Trophoblast cell (in vitro differentiated cells and primary cell): Measurements from ENCODE around the gene PLXND1.
A peak's percentile ranks its signal among the peaks of the same experiment; 100 is the strongest.

Experiments
- DNase-seq, 2 donors: peaks; one replicate each; pipeline ENCODE4 v3.0.0-alpha.2; 2016
- H2AFZ ChIP-seq: 2 replicates; pipeline ENCODE4 v1.6.1; 2013; ENCODE audit warnings: low read length, moderate library complexity, mild to moderate bottlenecking; ENCODE audit not compliant: insufficient read depth, poor library complexity
- H2AK5ac ChIP-seq: 2 replicates; pipeline ENCODE4 v1.6.1; 2013; ENCODE audit warnings: mild to moderate bottlenecking, low read length
- H2BK120ac ChIP-seq: 2 replicates; pipeline ENCODE4 v1.6.1; 2013; ENCODE audit warnings: low read length, mild to moderate bottlenecking, moderate library complexity; ENCODE audit not compliant: insufficient read depth, poor library complexity
- H2BK12ac ChIP-seq: 2 replicates; pipeline ENCODE4 v1.6.1; 2013; ENCODE audit warnings: mild to moderate bottlenecking, low read length, moderate library complexity
- H2BK5ac ChIP-seq: 2 replicates; pipeline ENCODE4 v1.6.1; 2013; ENCODE audit warnings: low read length, low read depth, moderate library complexity, mild to moderate bottlenecking; ENCODE audit not compliant: poor library complexity
- H3K14ac ChIP-seq: 2 replicates; pipeline ENCODE4 v1.6.1; 2013; ENCODE audit warnings: mild to moderate bottlenecking, low read length
- H3K18ac ChIP-seq: 2 replicates; pipeline ENCODE4 v1.6.1; 2013; ENCODE audit warnings: mild to moderate bottlenecking, low read length
- H3K23ac ChIP-seq: 2 replicates; pipeline ENCODE4 v1.6.1; 2013; ENCODE audit warnings: low read length
- H3K27ac ChIP-seq: 2 replicates; pipeline ENCODE4 v1.5.1; 2013; ENCODE audit warnings: low read depth, mild to moderate bottlenecking, inconsistent platforms, low read length, moderate library complexity
- H3K27me3 ChIP-seq: 2 replicates; pipeline ENCODE4 v1.6.1; 2013; ENCODE audit warnings: inconsistent platforms, mild to moderate bottlenecking, low read length, moderate library complexity; ENCODE audit not compliant: insufficient read depth
- H3K36me3 ChIP-seq, 2 experiments: 1 replicate in 1 of 2; 2 replicates in 1 of 2; pipeline ENCODE4 v1.6.1; 2013; ENCODE audit warnings: low read length in 2 of 2, mild to moderate bottlenecking in 2 of 2, moderate library complexity in 1 of 2; ENCODE audit not compliant: insufficient read depth in 2 of 2, control insufficient read depth in 1 of 2
- H3K4ac ChIP-seq: 2 replicates; pipeline ENCODE4 v1.6.1; 2013; ENCODE audit warnings: low read depth, mild to moderate bottlenecking, low read length, moderate library complexity
- H3K4me1 ChIP-seq, 2 experiments: 1 replicate in 1 of 2; 2 replicates in 1 of 2; pipeline ENCODE4 v1.6.1; 2013; ENCODE audit warnings: low read length in 2 of 2, mild to moderate bottlenecking in 2 of 2, moderate library complexity in 1 of 2; ENCODE audit not compliant: insufficient read depth in 2 of 2, control insufficient read depth in 1 of 2
- H3K4me2 ChIP-seq: 2 replicates; pipeline ENCODE4 v1.6.1; 2013; ENCODE audit warnings: inconsistent platforms, mild to moderate bottlenecking, low read length, moderate library complexity
- H3K4me3 ChIP-seq: 2 replicates; pipeline ENCODE4 v1.5.1; 2013; ENCODE audit warnings: mild to moderate bottlenecking, low read depth, low read length, inconsistent platforms
- H3K79me1 ChIP-seq: one replicate; pipeline ENCODE4 v1.6.1; 2013; ENCODE audit warnings: low read length
- H3K79me2 ChIP-seq: 2 replicates; pipeline ENCODE4 v1.6.1; 2013; ENCODE audit warnings: low read length, mild to moderate bottlenecking; ENCODE audit not compliant: control insufficient read depth, insufficient read depth, poor library complexity
- H3K9ac ChIP-seq: 2 replicates; pipeline ENCODE4 v1.6.1; 2013; ENCODE audit warnings: mild to moderate bottlenecking, low read length
- H3K9me3 ChIP-seq: 2 replicates; pipeline ENCODE4 v1.6.1; 2013; ENCODE audit warnings: low read depth, mild to moderate bottlenecking, control low read depth, inconsistent platforms, low read length; ENCODE audit not compliant: insufficient read depth
- H4K12ac ChIP-seq: 2 replicates; pipeline ENCODE4 v1.6.1; 2013; ENCODE audit warnings: low read depth, mild to moderate bottlenecking, low read length, moderate library complexity
- H4K8ac ChIP-seq: 2 replicates; pipeline ENCODE4 v1.6.1; 2013; ENCODE audit warnings: low read depth, mild to moderate bottlenecking, low read length, moderate library complexity
- H4K91ac ChIP-seq: one replicate; pipeline ENCODE4 v1.6.1; 2013; ENCODE audit warnings: low read depth, mild to moderate bottlenecking, low read length, moderate library complexity
- WGBS: extraction: QIAGEN DNeasy Blood & Tissue Kit; methylation state at CpG from one replicate; pipeline ENCODE4 v1.1.7; 2013; ENCODE audit warnings: missing lambda C conversion rate; ENCODE audit not compliant: insufficient read length, insufficient coverage; ENCODE audit errors: extremely low coverage; 5-methylcytosine and 5-hydroxymethylcytosine counted together

PLXND1 gene

GRCh38 chr3:129603991-129604749 is 2.3 kb downstream of the PLXND1 start:
- no peak overlapping the region for H2AFZ ChIP-seq
- H3K27me3 ChIP-seq: no peaks in the 10 kb centered on the region
- peak overlapping the region; percentile 18 for H3K9ac ChIP-seq
- no peak overlapping the region for H4K8ac ChIP-seq
- H3K4me1 ChIP-seq: peaks cover 49 to 60% of the 10 kb centered on the region in 2 experiments
- H3K79me2 ChIP-seq: peaks cover 62% of the 10 kb centered on the region
- H3K9me3 ChIP-seq: no peaks in the 10 kb centered on the region
- H3K36me3 ChIP-seq: peaks cover 2 to 5% of the 10 kb centered on the region in 2 experiments
- H3K18ac ChIP-seq: peak overlapping the region; percentile 27
- H3K23ac ChIP-seq: no peak overlapping the region
- peak overlapping the region; percentile 76 for H3K27ac ChIP-seq
- H3K4me2 ChIP-seq: peak overlapping the region; percentile 93
- H3K4ac ChIP-seq: peak overlapping the region; percentile 80
- peak overlapping the region; percentile 52 for H2BK12ac ChIP-seq
- H2AK5ac ChIP-seq: no peak overlapping the region
- H3K4me3 ChIP-seq: peak overlapping the region; percentile 96
- H3K79me1 ChIP-seq: peaks cover 60% of the 10 kb centered on the region
- H2BK120ac ChIP-seq: peak overlapping the region; percentile 49
- no peak for DNase-seq
- H2BK5ac ChIP-seq: peak overlapping the region; percentile 43
- H4K91ac ChIP-seq: peak overlapping the region; percentile 81
- H4K12ac ChIP-seq: no peak overlapping the region
- H3K14ac ChIP-seq: peak overlapping the region; percentile 61
- no CpG with 5 or more reads among the region's 8 CpGs for WGBS

- H3K4me1 ChIP-seq: peaks cover 50 to 61% of the 10 kb centered on the region in 2 experiments
- H3K14ac ChIP-seq: peak overlapping the region; percentile 69
- peak overlapping the region; percentile 24 for H2AK5ac ChIP-seq
- H3K79me1 ChIP-seq: peaks cover 59% of the 10 kb centered on the region
- no peak overlapping the region for H2AFZ ChIP-seq
- no peaks in the 10 kb centered on the region for H3K9me3 ChIP-seq
- H2BK12ac ChIP-seq: peak overlapping the region; percentile 53
- H3K36me3 ChIP-seq: peaks cover 2 to 5% of the 10 kb centered on the region in 2 experiments
- H3K4me3 ChIP-seq: peak overlapping the region; percentile 40
- no peak for DNase-seq
- H3K27me3 ChIP-seq: no peaks in the 10 kb centered on the region
- peak overlapping the region; percentile 81 for H4K91ac ChIP-seq
- H3K27ac ChIP-seq: peak overlapping the region; percentile 76
- peak overlapping the region; percentile 27 for H3K18ac ChIP-seq
- H4K8ac ChIP-seq: peak overlapping the region; percentile 1
- H2BK120ac ChIP-seq: peak overlapping the region; percentile 49
- no CpG with 5 or more reads among the region's 7 CpGs for WGBS
- peak overlapping the region; percentile 43 for H2BK5ac ChIP-seq
- no peak overlapping the region for H3K23ac ChIP-seq
- peak overlapping the region; percentile 9 for H3K9ac ChIP-seq
- peak overlapping the region; percentile 80 for H3K4ac ChIP-seq
- peaks cover 67% of the 10 kb centered on the region for H3K79me2 ChIP-seq
- peak overlapping the region; percentile 93 for H3K4me2 ChIP-seq
- no peak overlapping the region for H4K12ac ChIP-seq
Observed at GRCh38 chr3:129603561-129603942, 2.9 kb downstream of the PLXND1 start.

GRCh38 chr3:129602730-129603560 is 3.5 kb downstream of the PLXND1 start:
- H2AK5ac ChIP-seq: peak overlapping the region; percentile 24
- WGBS: no CpG with 5 or more reads among the region's 15 CpGs
- no peak overlapping the region for H4K12ac ChIP-seq
- H3K79me1 ChIP-seq: peaks cover 56% of the 10 kb centered on the region
- peak overlapping the region; percentile 49 for H2BK120ac ChIP-seq
- peak overlapping the region; percentile 40 for H3K4me3 ChIP-seq
- peaks cover 2 to 5% of the 10 kb centered on the region in 2 experiments for H3K36me3 ChIP-seq
- H3K27me3 ChIP-seq: no peaks in the 10 kb centered on the region
- H3K9ac ChIP-seq: peak overlapping the region; percentile 1
- peaks cover 70% of the 10 kb centered on the region for H3K79me2 ChIP-seq
- H4K91ac ChIP-seq: peak overlapping the region; percentile 84
- H3K18ac ChIP-seq: peak overlapping the region; percentile 55
- H3K23ac ChIP-seq: no peak overlapping the region
- peak overlapping the region; percentile 53 for H2BK12ac ChIP-seq
- peak overlapping the region; percentile 80 for H3K4ac ChIP-seq
- H3K4me2 ChIP-seq: peak overlapping the region; percentile 93
- peaks cover 50 to 60% of the 10 kb centered on the region in 2 experiments for H3K4me1 ChIP-seq
- peak overlapping the region; percentile 69 for H3K14ac ChIP-seq
- peak overlapping the region; percentile 76 for H3K27ac ChIP-seq
- peak overlapping the region; percentile 20 for H4K8ac ChIP-seq
- H3K9me3 ChIP-seq: no peaks in the 10 kb centered on the region
- H2BK5ac ChIP-seq: peak overlapping the region; percentile 43
- H2AFZ ChIP-seq: no peak overlapping the region
- peak in 1 of 2 donors; percentile 32 for DNase-seq

GRCh38 chr3:129602309-129602708 is 4.2 kb downstream of the PLXND1 start:
- Histone ChIP-seq H3K79me1 (peaks cover 56% of the 10 kb centered on the region), H3K27ac (no peak overlapping the region), H4K12ac (no peak overlapping the region), H3K9me3 (no peaks in the 10 kb centered on the region), H3K4me2 (peak overlapping the region; percentile 93), H3K23ac (peak overlapping the region; percentile 0), H3K36me3 (peaks cover 2 to 5% of the 10 kb centered on the region in 2 experiments), H2AK5ac (peak overlapping the region; percentile 58), H4K8ac (no peak overlapping the region), H3K79me2 (peaks cover 74% of the 10 kb centered on the region), H4K91ac (peak overlapping the region; percentile 10), H3K14ac (peak overlapping the region; percentile 22), H2BK12ac (peak overlapping the region; percentile 29), H3K4me3 (no peak overlapping the region), H2BK120ac (no peak overlapping the region), H3K18ac (peak overlapping the region; percentile 44), H3K4ac (peak overlapping the region; percentile 80), H3K9ac (peak overlapping the region; percentile 13), H2BK5ac (peak overlapping the region; percentile 15), H3K27me3 (no peaks in the 10 kb centered on the region), H3K4me1 (peaks cover 50 to 60% of the 10 kb centered on the region in 2 experiments), H2AFZ (no peak overlapping the region)
- no CpG with 5 or more reads among the region's 11 CpGs for WGBS
- DNase-seq: no peak
